ENCODE measurements around the gene SAP25.

GRCh38 chr7:100603726-100604027, 30.0 kb upstream of the SAP25 start:
- TF ChIP-seq, protein P1, sequence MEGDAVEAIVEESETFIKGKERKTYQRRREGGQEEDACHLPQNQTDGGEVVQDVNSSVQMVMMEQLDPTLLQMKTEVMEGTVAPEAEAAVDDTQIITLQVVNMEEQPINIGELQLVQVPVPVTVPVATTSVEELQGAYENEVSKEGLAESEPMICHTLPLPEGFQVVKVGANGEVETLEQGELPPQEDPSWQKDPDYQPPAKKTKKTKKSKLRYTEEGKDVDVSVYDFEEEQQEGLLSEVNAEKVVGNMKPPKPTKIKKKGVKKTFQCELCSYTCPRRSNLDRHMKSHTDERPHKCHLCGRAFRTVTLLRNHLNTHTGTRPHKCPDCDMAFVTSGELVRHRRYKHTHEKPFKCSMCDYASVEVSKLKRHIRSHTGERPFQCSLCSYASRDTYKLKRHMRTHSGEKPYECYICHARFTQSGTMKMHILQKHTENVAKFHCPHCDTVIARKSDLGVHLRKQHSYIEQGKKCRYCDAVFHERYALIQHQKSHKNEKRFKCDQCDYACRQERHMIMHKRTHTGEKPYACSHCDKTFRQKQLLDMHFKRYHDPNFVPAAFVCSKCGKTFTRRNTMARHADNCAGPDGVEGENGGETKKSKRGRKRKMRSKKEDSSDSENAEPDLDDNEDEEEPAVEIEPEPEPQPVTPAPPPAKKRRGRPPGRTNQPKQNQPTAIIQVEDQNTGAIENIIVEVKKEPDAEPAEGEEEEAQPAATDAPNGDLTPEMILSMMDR (IDR thresholded peaks at IDR 0.05), result no peak
- TF ChIP-seq POLR2A (IDR thresholded peaks at IDR 0.05), result no peak
